ENCODE measurements around the gene LZTFL1.

LZTFL1 gene

DNA sequence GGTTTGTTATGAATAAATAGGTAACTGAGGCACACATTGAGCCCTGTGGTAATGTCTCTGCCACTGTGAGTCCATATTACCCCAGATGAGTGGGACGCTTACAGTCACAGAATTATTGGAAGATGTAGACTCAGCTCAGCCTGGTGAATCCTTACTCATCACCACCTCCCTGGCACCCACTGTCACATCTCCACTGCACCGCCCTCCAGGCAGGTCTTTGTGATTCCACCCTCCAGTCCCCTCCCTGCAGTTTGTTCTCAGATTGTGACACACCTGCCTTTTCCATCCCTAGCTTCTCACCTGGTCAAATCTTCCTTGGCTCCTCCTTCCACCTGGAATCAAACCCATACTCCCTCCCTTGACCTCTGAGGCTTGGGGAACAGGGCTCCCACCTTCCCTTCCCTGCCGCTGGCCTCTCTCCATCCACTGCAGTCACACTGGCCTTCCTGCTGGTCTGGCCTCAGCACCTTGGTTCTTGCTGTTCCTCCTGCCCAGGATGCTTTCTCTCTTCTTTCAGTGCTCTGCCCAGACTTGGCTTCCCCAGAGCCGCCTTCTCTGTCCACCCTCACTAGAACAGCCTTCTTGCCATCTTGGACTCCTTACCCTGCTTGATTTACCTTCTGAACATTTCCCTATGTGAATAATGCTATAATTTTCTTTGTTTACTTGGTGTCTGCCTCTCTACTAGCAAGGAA is 55.0 kb downstream of the LZTFL1 start:
- FAIRE-seq (no peak), DNase-seq (ENCODE audit: low spot score) (no peak)

DNA sequence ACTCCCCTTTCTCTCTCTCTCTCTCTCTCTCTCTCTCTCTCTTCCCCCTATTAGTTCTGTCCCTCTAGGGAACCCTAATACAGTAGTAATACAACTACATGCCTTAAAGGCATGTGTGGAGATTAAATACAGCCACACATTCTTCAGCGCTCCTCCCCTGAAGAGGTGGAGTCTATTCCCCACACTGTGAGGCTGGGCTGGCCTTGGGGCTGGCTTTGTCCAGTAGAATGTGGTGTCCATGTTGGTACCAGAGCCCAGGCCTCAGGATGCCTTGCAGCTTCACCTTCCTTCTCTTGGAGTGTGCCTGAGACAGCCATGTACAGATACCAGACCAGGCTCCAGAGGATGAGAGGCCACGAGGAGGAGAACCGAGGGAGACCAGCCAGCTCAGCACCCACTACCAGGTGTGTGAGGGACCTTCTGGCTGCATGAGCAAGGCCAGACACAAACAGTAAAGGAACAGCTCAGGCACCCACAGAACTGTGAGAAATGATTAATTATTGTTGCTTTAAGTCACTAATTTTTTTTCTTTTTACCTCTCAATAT is 56.2 kb downstream of the LZTFL1 start:
- FAIRE-seq (no peak), DNase-seq (ENCODE audit: low spot score) (no peak)

DNA sequence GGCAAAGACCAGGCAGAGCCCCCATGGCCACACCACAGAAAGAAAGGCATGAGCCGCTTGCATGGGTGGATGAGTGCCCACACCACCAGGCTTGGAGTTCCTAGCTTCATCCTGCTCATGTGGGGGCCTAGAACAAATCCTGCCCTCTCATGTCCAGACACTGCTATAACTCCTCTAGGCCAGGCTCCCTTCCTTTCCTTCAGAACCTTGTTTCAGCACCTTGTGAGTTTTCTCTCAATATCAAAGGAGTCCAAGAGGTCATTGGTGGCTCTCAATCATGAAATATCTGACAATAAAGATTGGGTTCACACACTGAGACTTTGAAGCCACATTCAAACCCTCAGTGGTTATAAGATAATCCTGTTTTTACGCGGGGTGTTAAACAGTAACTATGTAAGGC is 58.3 kb downstream of the LZTFL1 start:
- FAIRE-seq: no peak
- no peak for DNase-seq (ENCODE audit: low spot score)

DNA sequence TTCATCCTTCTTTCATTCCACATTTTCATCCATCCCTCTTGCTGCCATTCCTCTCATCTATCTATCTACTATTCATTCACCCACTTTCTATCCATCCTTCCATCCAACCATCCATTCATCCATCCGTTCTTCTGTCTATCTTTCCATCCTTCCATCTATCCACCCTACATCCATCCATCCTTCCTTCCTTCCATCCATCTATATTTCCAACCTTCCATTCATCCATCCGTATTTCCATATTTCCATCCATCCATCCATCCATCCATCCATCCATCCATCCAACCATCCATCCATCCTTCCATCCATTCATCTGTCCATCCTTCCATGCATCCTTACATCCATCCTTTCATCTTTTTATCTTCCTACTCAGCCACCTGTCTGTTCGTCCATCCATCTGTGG is 59.5 kb downstream of the LZTFL1 start:
- FAIRE-seq: no peak
- no peak for DNase-seq (ENCODE audit: low spot score)

DNA sequence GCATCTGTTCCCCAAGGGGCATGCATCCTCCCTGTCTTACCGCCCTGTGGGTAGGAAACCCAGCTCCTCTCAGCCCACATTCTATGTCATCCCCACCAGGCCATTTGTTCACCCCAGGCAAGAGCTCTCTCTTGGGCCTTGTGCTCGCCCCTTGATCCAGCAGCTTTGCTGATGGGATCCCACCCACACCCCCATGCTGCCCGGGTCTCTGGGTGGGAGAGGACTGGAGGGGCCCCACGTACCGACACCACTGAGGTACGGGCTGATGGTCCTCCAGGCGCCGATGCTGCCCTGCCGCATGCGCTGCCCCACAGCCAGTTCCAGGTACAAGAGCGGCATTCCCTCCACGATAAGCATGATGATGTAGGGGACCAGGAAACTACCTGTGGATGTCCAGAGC is 60.1 kb downstream of the LZTFL1 start:
- FAIRE-seq (no peak), DNase-seq (ENCODE audit: low spot score) (no peak)

DNA sequence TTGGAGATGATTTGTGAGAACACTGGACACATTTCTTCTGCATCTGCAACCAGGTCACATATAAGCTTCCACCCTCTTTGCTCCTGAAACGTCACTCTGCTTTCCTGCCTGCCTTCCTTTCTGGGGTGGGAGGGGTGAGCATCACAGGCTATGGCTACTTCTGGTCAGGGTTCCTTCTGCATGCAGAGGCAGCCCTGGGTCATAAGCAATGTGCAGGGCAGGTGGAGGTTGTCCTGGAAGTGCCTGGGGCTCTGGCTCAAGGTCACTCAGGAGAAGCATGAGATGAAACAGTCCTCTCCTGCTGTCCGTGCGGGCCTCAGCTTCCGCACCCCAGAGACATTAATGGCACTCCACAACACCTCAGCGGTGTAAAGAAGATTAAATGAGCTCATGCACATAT is 60.6 kb downstream of the LZTFL1 start:
- no peak for DNase-seq (ENCODE audit: low spot score)
- no peak for FAIRE-seq

DNA sequence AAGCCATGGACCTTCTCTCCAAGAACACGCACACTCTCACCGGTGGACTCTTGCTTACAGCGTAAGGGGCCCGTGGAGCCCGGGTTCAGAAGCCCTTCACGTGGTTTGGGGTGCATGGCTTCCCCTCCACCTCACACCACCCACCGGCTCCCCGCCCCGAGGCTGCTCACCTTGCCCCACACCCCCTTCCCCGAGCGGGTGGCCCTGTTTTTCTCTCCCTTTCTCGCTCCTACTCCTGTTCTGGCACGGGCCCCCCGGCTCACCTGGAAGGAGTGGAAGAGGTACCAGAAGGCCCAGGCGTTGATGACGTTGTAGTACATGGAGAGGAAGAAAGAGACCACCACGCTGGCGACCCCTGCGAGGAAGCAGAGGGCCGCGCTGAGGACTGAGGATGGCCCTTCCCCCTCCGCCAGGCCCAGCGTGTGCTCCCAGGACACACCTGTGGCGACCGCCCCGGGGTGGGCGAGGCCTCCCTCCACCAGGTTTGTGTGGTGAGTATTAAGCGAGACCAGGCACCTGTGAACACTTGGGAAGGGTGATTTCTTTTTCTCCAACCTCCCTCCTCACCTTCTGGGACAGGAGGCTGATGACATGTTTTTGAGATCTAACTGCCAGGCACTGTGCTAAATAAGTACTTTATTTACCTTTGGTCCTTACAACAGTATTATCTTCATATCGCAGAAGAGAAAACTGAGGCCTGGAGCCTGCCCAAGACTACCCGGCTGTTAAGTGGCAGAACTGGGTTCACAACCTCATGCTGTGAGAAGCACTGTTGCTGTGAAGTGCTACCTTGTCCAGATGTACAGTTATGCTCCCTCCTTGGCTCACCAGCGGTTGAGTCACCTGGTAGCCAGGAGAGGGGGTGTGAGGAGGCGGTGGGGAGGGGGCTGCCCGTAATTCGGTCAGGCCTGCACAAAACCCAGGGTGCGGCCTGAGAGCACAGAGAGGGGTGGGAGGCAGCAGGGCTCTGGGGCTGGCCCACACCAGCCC is 61.9 kb downstream of the LZTFL1 start:
- no peak for FAIRE-seq
- DNase-seq (ENCODE audit: low spot score): no peak

DNA sequence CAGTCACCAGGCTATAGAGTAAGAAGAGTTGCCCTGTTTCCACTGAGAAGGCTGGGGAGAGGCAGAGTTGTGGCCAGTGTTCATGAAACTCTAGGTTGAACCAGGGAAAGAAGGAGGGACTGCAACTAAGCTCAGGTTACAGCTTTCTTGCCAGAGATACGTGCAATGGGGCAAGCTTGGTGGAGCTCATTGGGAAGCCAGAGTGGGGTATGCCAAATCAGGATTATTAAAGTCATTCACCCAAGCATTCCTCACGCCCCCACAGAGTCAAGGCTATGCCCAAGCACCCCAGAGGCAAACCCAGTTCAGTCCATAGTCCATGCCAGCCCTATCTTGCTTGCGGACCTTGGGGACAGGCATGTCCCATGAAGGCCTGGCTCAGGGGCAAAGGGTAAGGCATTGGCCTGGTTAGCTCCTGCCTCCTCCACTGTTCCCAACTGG is 63.1 kb downstream of the LZTFL1 start:
- DNase-seq (ENCODE audit: low spot score) (no peak), FAIRE-seq (no peak)

DNA sequence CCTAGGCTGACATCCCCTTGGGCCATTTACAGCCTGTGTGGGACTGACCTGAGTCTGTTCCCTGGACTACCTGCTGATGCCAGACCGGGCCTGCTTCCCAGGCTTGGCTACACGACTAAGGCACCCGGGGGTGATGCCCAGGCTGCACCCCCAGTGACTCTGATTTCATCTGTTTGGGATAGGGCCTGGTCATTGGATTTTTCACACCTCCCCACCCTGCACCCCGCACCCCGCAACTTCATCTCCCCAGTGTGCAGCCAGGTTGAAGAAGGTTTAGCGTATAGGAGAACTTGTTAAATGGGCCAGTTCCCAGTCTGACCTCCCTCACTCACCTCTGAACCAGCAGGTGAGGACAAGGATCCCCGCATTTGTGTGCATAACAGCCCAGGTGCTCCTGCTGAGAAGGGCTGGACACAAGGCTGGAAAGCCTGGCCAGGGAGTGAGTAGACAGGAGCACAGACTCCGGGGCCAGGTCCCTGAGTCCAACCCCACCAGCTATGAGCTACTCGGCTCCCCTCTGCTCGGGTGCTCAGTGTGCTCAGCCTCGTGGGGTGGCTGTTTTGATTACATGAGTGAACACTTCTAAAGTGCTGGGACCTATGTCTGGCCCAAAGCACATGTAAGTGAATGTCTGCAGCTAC is 64.1 kb downstream of the LZTFL1 start:
- FAIRE-seq: no peak
- DNase-seq (ENCODE audit: low spot score): no peak

DNA sequence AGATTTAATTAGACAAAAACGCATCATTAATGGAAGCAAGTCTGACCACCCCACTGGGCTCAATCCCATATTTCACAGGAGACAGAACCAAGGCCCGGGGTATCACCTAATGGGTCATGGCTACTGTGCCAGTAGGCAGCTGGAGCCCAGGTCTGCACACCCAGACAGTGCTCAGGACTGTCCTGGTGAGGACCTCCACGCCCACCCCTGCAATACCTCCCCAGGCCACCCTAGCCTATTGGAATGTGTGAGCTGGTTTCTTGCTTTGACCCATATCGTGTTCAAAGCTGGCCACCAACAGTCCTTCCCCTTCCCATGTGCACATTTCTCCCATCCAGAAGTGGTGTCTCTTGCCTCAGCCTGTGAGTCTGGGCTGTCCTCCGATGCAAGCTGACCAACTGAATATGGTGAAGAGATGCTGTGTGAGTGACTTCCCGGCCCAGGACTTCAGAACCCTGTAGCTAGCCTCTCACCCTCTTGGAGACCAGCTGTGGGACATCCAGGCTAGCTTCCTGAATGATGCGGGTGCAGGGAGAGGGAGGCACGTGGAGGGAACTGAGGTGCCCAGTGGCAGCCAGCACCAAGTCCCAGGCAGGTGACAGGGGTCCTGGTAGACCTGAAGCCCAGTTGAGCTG is 64.7 kb downstream of the LZTFL1 start:
- FAIRE-seq (no peak), DNase-seq (ENCODE audit: low spot score) (no peak)

DNA sequence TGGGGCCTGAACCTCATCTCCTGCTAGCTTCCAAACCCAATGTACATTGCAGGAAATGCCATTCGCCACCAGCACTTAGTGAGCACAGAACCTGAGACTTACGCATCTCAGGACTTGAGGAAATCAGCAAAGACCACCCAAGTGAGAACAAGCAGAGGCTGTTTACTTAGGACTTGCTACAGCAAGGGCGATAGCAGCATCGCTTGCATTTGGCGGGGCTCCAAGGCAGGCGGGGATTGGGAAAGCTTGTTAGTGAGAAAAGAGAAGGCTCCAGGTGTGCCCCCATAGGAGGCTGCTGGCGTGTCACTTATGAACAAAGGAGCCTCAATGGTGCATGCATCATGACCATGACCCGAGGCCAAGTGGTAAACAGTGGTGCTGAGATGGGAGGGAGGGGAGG is 65.3 kb downstream of the LZTFL1 start:
- DNase-seq (ENCODE audit: low spot score) (no peak), FAIRE-seq (no peak)

DNA sequence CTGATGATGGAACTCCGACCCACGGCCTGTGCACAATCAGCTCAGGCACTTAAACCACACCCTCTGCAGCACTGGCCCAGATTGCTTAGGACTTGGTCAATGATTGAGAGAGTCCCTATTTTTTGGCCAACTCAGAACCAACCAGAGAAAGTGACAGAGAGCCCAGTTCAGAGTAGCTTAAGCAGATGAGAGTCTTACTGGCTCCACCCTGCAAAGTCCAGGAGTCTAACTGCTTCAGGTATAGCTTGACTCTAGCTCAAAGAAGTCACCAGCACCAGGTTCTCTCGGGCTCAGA is 65.7 kb downstream of the LZTFL1 start:
- no peak for FAIRE-seq
- DNase-seq (ENCODE audit: low spot score): no peak

DNA sequence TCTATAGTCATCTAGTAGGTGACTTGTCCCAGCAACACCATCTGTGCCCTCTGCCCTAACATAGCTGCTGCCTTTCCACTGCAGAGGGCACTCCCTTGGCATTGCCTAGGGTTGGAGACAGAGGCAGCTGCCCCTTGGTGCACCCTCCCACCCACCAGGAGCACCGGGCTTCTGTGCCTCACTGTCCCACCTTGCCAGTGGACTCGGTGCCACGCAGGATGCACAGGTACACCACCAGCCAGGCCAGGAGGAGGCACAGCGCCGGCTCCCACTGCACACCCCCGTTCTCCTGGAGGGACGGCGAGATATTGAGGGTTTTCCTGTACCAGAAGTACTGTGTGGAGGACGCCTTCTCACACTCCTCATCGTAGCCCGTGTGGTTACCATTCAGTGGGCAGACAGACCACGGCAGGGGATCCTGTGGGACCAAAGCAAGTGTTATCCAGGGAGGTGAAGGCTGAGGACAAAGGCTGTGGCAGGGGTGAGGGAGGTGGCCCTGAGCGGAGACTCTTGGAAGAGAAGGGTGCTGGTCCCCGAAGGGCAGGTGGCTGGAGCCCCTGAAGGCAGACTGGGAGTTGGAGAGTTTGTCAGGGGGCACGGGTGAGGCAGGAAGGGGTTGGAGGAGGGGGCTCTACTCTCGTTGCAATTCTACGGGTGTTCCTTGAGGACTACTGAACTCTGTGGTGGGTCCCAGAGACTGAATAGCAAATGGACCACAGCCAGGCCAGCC is 66.2 kb downstream of the LZTFL1 start:
- DNase-seq (ENCODE audit: low spot score) (no peak), FAIRE-seq (no peak)

DNA sequence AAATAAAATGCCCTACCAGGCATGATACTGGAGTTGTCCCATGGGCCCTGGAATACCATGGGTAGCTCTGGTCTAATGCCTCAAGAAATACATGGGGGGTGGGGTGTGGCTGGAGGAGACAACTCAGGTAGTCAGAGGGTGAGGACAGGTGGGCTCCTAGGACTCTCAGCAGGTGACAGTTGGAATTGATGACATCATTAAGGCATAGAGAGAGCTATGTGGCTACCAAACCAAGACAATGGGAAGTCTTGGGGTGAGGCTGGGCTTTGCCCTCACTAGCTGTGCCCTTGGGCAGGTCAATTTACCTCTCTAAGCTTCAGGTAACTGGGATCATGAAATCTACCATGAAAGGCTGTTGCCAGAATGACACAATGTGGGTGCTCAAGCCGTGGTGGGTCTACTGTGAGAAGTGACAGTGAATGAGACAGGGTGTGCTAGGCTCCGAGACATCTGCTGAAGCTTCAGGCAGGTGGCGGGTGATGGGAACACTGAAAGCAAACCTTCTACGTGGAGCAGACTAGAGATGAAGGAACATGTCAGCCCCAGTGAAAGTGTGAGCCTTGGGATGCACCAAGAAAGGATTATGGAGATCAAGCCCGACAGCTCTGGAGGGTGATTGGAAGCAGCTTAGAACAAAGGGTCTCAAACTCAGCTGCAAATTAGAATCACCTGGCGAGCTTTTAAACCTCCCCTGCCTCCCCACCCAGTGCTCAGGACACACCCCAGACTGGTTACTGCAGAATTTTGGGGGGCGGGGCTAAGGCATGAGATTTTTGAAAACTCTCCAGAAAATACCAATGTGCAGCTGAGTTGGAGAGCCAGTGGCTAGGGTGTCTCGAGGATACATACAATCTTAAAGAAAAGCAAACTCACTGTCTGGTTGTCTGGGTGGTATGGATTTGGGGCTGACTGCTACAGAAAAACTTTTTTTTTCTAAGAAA is 67.1 kb downstream of the LZTFL1 start:
- DNase-seq (ENCODE audit: low spot score): no peak
- no peak for FAIRE-seq

DNA sequence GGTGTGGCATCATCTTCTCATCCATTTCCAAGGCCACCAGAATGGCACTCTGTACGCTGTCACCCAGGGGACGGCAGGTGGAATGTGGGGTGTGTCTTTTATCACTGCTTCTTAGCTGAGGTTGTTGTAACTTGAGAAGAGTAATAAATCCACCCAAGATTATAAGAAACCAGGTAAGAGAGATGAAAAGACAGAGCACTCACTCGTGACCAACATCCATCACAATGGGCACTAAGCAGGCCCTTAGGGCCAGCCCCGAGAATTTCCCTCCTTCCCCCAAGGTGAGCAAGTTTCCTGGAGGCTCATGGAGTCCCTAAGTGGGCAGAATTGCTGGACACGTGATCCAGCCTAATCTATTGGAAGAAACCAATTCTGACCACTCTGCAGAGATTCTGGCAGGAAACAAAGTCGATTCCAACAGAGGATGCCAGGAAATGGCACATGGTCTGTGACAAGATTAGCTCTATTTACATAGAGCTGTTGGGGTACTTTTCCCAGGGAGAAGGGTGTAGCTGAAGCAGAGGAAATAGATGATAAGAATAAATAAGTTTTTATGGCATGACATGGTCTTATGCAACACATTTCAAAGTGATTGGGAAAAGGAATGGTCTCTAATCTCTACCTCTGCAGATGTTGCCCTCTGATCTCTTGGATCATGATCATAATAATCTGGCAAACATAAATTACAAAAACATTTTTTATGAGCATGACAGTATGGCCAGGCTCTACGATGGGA is 68.0 kb downstream of the LZTFL1 start:
- DNase-seq (ENCODE audit: low spot score) (no peak), FAIRE-seq (no peak)
